Glomerular visceral epithelial cell (primary cell): ENCODE measurements around the gene TXNL1.

Source experiments
- DNase-seq: peaks from one replicate; pipeline ENCODE4 v3.0.0-alpha.2; 2016; ENCODE audit errors: extremely low spot score

The TXNL1 gene

DNA sequence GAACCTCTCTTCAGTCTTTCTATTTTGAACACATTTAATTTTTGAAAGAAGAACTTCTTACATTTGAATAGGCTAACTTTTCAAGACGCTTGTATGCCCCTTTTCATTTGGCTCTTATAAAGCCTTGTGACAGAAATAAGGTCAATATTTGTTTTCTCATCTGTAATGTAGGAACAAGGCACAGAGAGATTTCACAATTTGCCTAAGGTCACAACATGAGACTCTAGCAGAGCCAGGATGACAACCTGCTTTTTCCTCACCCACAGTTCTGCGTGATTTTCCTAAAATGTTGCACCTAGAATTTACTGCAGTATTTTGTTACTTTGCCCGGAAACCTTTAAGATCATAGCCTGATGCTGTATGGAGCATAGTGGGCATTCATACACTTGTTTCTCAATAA, 67.4 kb downstream of the TXNL1 start:
- no peak for DNase-seq

DNA sequence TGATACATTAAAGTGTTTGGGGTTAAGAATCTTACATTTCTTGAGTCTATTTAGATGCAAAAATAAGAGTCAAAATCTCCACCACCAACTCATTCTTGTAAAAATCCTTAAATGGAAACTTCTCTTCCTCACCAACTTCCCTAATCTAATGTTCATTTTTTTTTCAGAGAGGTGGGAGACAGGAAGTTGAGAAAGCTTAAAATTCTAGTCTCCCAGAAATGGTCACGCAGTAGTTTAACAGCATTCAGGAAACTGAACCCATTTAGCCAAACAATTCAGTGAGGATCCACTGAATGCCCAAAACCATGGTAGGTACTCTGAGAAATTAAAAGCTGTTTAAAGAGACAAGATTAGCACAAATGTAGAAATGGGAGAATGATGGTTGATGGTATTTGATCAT, 69.0 kb downstream of the TXNL1 start:
- no peak for DNase-seq

DNA sequence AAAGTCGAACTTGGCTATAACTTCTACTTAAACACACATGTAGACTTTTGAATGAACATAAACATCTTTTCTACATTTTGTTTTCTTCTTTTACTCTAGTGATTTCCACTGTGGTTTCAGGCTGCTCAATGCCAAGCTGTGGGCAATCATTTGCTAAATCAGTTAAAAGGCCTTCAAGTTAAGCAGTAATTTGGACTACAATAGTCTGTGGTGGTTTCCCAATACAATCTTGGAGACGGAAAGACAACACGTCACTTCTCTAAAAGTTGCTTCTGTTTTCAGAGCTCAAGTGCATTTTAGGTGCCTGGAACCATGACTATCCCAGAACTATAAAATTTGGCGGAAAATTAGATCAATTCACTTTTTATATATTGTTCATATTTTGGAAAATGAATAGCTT, 69.4 kb downstream of the TXNL1 start:
- DNase-seq = no peak

GRCh38 chr18:56565551-56566345, 72.6 kb downstream of the TXNL1 start:
- DNase-seq = no peak

DNA sequence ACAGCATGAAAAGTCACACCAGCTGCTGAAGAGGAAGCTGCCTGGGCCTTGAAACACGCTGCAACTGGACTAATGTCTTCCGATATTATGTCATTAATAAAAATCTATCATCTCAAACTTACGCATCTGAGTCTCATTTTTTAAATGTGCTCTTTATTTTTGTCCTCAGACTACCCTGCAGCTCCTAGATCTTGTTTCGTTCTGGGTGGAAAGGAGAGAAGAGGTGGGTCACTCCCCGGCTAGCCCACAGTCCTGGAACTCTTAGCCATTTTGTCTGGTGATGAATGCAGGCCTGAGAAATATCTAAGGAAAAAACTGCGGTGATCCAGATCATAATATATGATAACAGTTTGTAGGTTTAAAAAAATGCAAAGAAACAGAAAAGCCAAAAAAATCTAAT, 73.3 kb downstream of the TXNL1 start:
- DNase-seq = no peak

DNA sequence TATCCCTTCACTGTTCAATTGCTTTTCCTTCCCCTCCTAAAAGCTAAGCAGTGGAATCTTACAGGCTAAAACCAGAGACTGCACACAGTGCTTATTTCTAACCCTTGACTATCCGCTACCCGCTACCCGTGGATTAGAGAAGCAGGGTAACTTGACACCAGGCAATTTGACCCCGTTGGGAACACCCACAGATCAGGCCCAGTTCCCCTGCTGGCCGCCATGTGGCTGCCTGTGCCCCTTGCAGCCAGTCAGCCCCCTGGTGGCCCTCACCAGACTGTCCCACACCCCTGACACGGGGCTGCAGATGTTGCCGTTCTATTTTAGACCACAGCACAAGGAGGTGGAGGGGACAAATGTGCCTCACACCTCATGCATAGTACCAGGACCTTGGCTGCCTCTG, 74.8 kb downstream of the TXNL1 start:
- DNase-seq = peak; percentile 3

DNA sequence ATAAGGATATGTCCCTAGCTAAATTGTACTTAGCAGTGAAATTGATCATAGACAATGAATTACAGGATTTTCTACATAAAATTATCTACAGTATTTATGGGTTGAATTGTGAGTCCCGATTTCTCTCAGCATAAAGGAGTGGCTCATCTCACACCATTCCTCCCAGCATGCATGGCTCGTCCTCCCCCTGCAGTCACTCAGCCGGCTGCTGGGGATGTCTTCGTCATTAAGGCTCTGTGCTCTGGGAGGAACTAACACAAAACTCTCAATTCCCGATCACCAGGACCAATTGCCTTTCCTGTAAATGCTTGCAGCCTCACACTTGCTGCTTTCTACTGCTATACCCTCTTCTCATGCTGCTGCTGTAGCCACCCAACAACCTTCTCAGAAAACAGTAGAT, 75.9 kb downstream of the TXNL1 start:
- DNase-seq = no peak

DNA sequence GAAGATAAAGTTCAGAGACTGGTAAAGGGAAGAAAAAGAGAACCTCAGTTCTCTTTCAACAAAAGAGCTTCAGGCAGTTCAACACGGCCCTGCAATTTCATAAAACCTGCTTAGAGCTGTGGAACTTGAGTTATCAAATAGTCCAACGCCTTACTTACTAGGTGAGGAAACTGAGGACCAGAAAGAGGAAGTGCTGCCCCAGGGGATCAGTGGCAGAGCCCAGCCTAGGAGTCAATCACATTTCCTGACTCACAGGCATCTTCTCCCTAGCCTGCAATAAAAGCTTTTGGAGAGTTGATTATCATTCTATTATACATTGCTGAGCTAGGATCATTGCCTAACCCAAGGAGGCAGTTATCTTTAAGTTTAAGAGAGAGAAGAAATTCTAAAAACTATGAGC, 77.4 kb downstream of the TXNL1 start:
- DNase-seq = no peak

- DNase-seq = no peak
These were observed 79.3 kb downstream of the TXNL1 start for GRCh38 chr18:56559044-56559443.

DNA sequence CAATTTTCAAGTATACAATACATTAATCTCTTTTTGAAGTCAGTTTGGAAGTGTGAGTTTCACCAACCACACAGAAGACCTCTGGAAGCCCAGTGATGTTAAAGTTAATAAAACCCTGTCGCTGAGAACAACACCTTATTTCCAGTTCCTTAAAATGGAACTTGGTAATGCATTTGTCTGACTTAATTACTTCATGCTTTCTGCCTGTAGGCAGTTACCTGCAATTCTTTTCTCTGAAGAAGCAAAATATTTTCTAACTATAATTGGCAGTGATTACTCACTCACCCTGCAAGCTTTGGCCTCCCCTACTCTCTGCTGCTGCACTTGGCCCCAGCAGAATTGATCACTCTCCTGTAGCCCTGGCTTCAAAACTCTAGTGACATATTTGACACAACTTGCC, 81.5 kb downstream of the TXNL1 start:
- DNase-seq = no peak

DNA sequence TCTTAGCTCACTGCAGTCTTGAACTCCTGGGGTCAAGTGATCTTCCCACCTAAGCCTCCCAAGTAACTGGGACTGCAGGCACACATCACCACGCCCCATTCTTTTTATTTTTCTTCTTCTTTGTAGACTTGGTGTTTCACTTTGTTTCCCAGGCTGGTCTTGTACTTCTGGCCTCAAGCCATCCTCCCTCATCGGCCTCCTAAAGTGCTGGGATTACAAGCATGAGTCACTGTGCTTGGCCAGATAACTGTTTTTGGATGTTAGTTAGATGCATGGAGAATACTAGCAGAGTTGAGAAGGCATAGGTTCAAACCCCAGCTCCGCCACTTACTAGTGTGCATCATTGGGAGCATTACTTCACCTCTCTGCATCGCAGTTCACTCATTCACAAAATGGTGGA, 88.3 kb downstream of the TXNL1 start:
- no peak for DNase-seq
